Measurements from ENCODE around the gene TNIK.
"Not testable (repeated sequence)": the region's sequence is repeated elsewhere in the genome, so short reads cannot be mapped to it uniquely, and the experiment has no call there.

The TNIK gene

DNA sequence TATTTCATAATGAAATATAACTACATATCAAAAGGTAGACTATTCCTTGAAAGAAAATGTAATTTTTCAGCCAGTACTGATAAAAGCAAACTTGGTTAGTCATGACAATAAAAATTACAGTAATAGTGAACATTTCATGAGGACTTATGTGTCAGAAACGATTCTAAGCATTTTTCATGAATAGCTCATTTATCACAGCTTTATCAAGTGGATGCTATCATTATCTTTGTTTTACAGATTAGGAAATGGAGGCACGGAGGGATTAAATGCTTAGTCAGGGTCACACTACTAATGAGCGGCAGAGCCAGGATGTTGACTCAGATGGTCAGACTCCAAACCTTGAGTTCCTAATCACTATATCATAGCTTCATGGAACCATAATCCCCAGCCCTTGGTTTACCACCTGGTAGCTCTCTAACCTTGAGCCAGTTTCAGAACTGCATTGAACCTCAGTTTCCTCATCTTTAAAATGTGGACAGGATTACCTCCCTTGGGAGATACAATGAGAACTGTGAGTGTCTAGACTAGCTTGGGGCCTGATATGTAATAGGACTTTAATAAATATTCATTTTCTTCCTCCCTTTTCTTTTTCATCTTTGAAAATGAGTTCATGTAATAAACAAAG, 85.4 kb downstream of the TNIK start:
- in situ Hi-C loops (cut with MboI; ENCODE audit: low pct_unique_long_range_greater_than_20kb, low sequenced_read_pairs, unreplicated experiment) = no loop called here
- TF ChIP-seq, protein P1, sequence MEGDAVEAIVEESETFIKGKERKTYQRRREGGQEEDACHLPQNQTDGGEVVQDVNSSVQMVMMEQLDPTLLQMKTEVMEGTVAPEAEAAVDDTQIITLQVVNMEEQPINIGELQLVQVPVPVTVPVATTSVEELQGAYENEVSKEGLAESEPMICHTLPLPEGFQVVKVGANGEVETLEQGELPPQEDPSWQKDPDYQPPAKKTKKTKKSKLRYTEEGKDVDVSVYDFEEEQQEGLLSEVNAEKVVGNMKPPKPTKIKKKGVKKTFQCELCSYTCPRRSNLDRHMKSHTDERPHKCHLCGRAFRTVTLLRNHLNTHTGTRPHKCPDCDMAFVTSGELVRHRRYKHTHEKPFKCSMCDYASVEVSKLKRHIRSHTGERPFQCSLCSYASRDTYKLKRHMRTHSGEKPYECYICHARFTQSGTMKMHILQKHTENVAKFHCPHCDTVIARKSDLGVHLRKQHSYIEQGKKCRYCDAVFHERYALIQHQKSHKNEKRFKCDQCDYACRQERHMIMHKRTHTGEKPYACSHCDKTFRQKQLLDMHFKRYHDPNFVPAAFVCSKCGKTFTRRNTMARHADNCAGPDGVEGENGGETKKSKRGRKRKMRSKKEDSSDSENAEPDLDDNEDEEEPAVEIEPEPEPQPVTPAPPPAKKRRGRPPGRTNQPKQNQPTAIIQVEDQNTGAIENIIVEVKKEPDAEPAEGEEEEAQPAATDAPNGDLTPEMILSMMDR (IDR thresholded peaks at IDR 0.05; ENCODE audit: extremely low read depth, insufficient read depth, missing control alignments) = no peak
- DNase-seq (ENCODE audit: low spot score) = no peak

DNA sequence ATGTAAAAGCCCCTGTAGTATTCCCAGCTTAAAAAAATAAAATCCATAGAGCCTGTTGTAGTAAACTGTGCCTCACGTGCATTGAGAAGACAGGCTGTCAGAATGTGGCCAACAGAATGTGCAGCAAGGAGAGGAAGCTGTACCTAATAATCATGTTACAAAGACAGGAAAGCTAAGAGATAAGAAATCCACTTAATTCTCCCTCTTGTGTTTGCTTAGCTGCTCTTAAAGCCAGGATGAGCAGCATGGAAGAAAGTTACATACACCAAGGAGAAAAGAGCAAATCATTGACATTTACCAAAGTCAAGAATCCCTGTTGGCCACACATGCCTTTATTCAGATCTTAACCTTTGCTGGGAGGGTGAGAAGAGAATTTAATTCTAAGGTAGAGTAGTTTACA, 85.9 kb downstream of the TNIK start:
- DNase-seq (ENCODE audit: low spot score) = no peak
- TF ChIP-seq, protein P1 (IDR thresholded peaks at IDR 0.05; ENCODE audit: extremely low read depth, insufficient read depth, missing control alignments) = no peak
- in situ Hi-C loops (cut with MboI; ENCODE audit: low pct_unique_long_range_greater_than_20kb, low sequenced_read_pairs, unreplicated experiment) = no loop called here

DNA sequence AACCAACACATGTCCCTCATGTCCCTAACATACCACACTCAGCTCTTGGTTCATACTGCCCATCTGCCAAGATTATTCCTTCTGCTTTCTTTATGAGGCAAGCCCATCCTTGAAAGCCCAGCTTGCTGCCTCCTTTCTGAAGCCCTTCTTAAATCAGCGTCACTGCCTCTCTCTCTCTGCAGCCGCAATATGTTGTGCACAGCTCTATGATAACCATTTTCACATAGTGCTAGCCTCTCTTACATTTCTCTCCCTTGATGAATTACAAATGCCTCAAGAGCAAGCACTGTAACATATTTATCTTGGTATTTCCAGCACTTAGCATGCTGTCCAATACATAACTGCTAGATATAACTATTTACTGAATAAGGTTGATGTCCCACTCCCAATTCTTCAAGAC, 86.5 kb downstream of the TNIK start:
- no peak for DNase-seq (ENCODE audit: low spot score)
- in situ Hi-C loops (cut with MboI; ENCODE audit: low pct_unique_long_range_greater_than_20kb, low sequenced_read_pairs, unreplicated experiment) = no loop called here
- TF ChIP-seq, protein P1 (IDR thresholded peaks at IDR 0.05; ENCODE audit: extremely low read depth, insufficient read depth, missing control alignments) = no peak

DNA sequence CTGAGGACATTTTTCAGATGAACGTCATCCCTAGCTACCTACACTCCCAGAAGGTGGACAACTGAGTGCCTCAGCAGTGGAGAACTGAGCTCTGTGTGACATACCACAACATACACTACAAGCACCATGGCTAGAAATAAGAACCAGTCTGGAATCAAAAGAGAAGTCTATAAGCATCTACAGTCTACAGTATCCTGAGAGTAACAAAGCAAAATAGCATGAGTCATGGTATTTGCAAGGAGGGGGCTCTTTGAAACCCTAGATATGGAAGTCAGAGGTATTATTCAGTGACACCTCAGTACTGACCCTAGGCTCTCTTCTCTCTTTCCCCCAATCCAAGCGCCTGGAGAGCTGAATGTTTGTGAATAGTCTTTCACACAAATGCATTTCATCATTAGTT, 87.5 kb downstream of the TNIK start:
- TF ChIP-seq, protein P1 (IDR thresholded peaks at IDR 0.05; ENCODE audit: extremely low read depth, insufficient read depth, missing control alignments) = no peak
- in situ Hi-C loops (cut with MboI; ENCODE audit: low pct_unique_long_range_greater_than_20kb, low sequenced_read_pairs, unreplicated experiment) = no loop called here
- DNase-seq (ENCODE audit: low spot score) = no peak

DNA sequence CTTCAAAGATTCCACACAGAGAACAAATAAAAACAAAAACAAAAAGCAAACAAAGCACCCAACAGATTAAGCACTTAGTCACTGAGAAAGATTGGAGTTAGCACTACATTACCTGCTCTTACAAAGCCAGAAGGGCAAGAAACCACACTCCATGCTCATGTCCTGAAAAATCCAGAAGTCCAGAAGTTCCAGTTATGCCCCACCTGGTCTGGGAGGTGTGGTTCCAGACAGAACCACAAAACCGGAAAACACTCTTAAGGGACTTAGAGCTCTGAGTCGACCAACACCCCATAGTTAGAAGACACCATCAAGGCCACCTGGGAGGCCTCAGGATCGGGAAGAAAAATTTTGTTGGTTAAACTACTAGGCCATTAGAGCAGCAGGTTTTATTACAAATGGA, 88.9 kb downstream of the TNIK start:
- TF ChIP-seq, protein P1 (IDR thresholded peaks at IDR 0.05; ENCODE audit: extremely low read depth, insufficient read depth, missing control alignments) = no peak
- in situ Hi-C loops (cut with MboI; ENCODE audit: low pct_unique_long_range_greater_than_20kb, low sequenced_read_pairs, unreplicated experiment) = no loop called here
- no peak for DNase-seq (ENCODE audit: low spot score)

DNA sequence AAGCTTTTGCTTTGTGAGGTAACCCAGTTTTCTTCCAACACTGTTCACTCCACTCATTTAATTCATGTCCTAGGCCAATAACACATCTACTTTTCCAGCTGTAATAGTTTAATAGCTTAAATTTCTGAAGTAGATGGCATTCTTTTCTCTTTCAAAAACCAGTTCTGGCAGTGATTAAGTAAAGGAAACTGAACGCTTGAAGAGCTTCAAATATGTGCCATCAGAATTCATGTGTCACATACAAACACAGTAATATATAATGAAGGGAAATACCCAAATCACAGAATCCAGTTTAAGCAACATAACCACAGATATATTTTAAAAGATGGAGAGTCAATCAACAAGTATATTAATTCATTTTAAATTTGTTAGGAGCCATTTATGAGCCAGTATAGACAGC, 91.0 kb downstream of the TNIK start:
- DNase-seq (ENCODE audit: low spot score) = no peak
- TF ChIP-seq, protein P1 (IDR thresholded peaks at IDR 0.05; ENCODE audit: extremely low read depth, insufficient read depth, missing control alignments) = no peak
- in situ Hi-C loops (cut with MboI; ENCODE audit: low pct_unique_long_range_greater_than_20kb, low sequenced_read_pairs, unreplicated experiment) = no loop called here

DNA sequence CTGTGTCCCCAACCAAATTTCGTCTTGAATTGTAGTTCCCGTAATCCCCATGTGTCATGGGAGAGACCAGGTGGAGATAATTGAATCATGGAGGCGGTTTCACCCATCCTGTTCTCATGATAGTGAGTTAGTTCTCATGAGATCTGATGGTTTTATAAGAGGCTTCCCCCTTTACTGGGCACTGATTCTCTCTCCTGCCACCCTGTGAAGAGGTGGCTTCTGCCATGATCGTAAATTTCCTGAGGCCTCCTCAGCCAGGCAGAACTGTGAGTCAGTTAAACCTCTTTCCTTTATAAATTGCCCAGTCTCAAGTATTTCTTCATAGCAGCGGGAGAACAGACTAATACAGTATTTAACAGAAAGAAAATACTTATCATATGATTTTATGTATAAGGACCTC, 93.5 kb downstream of the TNIK start:
- in situ Hi-C loops (cut with MboI; ENCODE audit: low pct_unique_long_range_greater_than_20kb, low sequenced_read_pairs, unreplicated experiment); DNase-seq (ENCODE audit: low spot score): not testable (repeated sequence)
